Epithelial cell of proximal tubule (primary cell): ENCODE data around the gene SEMA3A. TPM values are rescaled to one million over a fixed set of nuclear protein-coding genes. Genes with fewer than 3 reads are reported as not detected.
A peak's percentile ranks its signal among the peaks of the same experiment; 100 is the strongest.
"Not testable (repeated sequence)": the region's sequence is repeated elsewhere in the genome, so short reads cannot be mapped to it uniquely, and the experiment has no call there.

Experiments
- DNase-seq: peaks from one replicate; pipeline ENCODE4 v3.0.0-alpha.2; 2011; ENCODE audit warnings: low read depth
- H3K4me3 ChIP-seq: 2 replicates; pipeline ENCODE4 v1.5.1; 2011; ENCODE audit warnings: low read depth, mild to moderate bottlenecking, low read length
- total RNA-seq: library from RNA; depleted of rRNA; stranded (reverse); fragments of >200 nt; gene quantifications from 2 replicates; pipeline ENCODE4 v1.2.3, GENCODE V29; 2015
- TF ChIP-seq, protein P1 (sequence below): conservative IDR thresholded peaks from 2 replicates; pipeline ENCODE4 v1.5.1; 2012; ENCODE audit warnings: low read depth, mild to moderate bottlenecking, low read length

Gene SEMA3A
- total RNA-seq, result 13.7 and 20.5 TPM in 2 replicates

- peak; percentile 18 for DNase-seq
- TF ChIP-seq, protein P1, sequence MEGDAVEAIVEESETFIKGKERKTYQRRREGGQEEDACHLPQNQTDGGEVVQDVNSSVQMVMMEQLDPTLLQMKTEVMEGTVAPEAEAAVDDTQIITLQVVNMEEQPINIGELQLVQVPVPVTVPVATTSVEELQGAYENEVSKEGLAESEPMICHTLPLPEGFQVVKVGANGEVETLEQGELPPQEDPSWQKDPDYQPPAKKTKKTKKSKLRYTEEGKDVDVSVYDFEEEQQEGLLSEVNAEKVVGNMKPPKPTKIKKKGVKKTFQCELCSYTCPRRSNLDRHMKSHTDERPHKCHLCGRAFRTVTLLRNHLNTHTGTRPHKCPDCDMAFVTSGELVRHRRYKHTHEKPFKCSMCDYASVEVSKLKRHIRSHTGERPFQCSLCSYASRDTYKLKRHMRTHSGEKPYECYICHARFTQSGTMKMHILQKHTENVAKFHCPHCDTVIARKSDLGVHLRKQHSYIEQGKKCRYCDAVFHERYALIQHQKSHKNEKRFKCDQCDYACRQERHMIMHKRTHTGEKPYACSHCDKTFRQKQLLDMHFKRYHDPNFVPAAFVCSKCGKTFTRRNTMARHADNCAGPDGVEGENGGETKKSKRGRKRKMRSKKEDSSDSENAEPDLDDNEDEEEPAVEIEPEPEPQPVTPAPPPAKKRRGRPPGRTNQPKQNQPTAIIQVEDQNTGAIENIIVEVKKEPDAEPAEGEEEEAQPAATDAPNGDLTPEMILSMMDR, result no peak
- peak within 1 kb of the TSS; percentile 66 for H3K4me3 ChIP-seq
Observed at GRCh38 chr7:84194484-84195271, at the start of gene SEMA3A. SEMA3A (minus strand) TSS chr7:84194789; CDS start chr7:84194586, 203 bp downstream.

DNA sequence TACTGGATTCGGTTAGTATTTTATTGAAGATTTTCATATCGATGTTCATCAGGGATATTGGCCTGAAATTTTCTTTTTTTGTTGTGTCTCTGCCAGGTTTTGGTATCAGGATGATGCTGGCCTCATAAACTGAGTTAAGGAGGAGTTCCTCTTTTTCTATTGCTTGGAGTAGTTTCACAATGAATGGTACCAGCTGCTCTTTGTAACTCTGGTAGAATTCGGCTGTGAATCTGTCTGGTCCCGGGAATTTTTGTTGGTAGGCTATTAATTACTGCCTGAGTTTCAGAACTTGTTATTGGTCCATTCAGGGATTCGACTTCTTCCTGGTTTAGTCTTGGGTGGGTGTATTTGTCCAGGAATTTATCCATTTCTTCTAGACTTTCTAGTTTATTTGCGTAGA lies 48.4 kb upstream of the SEMA3A start:
- not testable (repeated sequence) for DNase-seq, H3K4me3 ChIP-seq

GRCh38 chr7:84238596-84238995 lies 44.0 kb upstream of the SEMA3A start:
- TF ChIP-seq, protein P1, result no peak
- no peak overlapping the region for H3K4me3 ChIP-seq
- DNase-seq, result no peak

GRCh38 chr7:84237533-84238173 lies 43.1 kb upstream of the SEMA3A start:
- TF ChIP-seq, protein P1, result no peak
- DNase-seq, result peak; percentile 46
- H3K4me3 ChIP-seq, result no peak overlapping the region

DNA sequence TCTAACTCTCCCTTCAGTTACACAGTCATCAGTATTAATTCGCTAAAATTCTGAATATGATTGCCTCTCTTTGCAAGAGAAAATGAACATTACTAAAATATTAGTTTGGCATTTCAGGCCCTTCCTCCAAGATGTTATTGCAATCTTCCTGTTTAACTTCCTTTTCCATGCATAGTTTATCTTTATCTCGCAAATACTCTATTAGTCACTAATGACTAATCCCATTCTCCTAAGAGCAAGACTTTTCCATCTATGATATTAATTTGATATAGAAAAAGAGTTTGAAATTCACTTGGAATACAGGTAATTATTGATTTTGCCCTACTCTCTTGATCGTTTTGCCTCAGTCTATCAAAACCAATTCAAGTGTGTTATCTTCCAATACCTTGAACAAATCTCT lies 41.8 kb upstream of the SEMA3A start:
- TF ChIP-seq, protein P1, result no peak
- no peak for DNase-seq
- H3K4me3 ChIP-seq, result no peak overlapping the region

GRCh38 chr7:84232646-84233045 lies 38.1 kb upstream of the SEMA3A start:
- DNase-seq, result no peak
- TF ChIP-seq, protein P1, result peak; percentile 21
- H3K4me3 ChIP-seq, result no peak overlapping the region

DNA sequence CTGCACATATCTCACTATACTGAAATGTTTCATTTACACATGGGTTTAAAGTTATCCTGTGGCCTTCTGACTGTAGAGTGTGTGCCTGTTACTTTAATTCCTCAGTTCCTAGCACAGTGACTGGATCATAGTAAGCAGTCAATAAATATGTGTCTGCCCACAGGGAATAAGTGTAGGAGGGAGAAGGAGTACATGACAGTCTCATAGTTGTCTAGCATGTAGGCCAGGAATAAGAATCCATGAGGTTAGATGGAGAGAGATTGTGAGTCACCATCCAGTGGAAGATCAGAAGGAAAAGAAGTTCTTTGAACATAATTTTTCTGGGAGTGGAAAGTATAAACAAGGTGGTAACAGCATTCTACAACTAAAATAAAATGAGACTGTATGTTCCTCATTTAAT lies 36.6 kb upstream of the SEMA3A start:
- no peak overlapping the region for H3K4me3 ChIP-seq
- TF ChIP-seq, protein P1, result no peak
- DNase-seq, result no peak
